Endodermal cell (in vitro differentiated cells): ENCODE measurements around the gene TSR2. TPM values are rescaled to one million over a fixed set of nuclear protein-coding genes. Genes with fewer than 3 reads are reported as not detected.

Source experiments
- DNase-seq: peaks from one replicate; pipeline ENCODE4 v3.0.0-alpha.2; 2017
- H3K27ac ChIP-seq: 2 replicates; pipeline ENCODE4 v1.5.1; 2013; ENCODE audit warnings: mild to moderate bottlenecking, low read depth, low read length, moderate library complexity
- H3K27me3 ChIP-seq: 2 replicates; pipeline ENCODE4 v1.6.1; 2013; ENCODE audit warnings: mild to moderate bottlenecking, low read length, moderate library complexity; ENCODE audit not compliant: insufficient read depth, control insufficient read depth, poor library complexity, severe bottlenecking
- H3K36me3 ChIP-seq: 2 replicates; pipeline ENCODE4 v1.7.0; 2013; ENCODE audit warnings: mild to moderate bottlenecking, low read length, moderate library complexity; ENCODE audit not compliant: control insufficient read depth, insufficient read depth
- H3K4me1 ChIP-seq: one replicate; pipeline ENCODE4 v1.7.0; 2013; ENCODE audit warnings: low read length; ENCODE audit not compliant: control insufficient read depth, insufficient read depth
- H3K4me3 ChIP-seq: 2 replicates; pipeline ENCODE4 v1.5.1; 2013; ENCODE audit warnings: mild to moderate bottlenecking, low read length, moderate library complexity
- H3K9ac ChIP-seq: 2 replicates; pipeline ENCODE4 v1.6.1; 2013; ENCODE audit warnings: mild to moderate bottlenecking, low read length, moderate library complexity; ENCODE audit not compliant: poor library complexity, severe bottlenecking; ENCODE audit errors: extremely low read depth
- H3K9me3 ChIP-seq: 2 replicates; pipeline ENCODE4 v1.6.1; 2013; ENCODE audit warnings: mild to moderate bottlenecking, low read length, moderate library complexity; ENCODE audit not compliant: control insufficient read depth
- H3K27ac Mint-ChIP-seq: 2 replicates; pipeline ENCODE4 v1.8.0; 2020; ENCODE audit warnings: mixed read lengths
- H3K27me3 Mint-ChIP-seq: 2 replicates; pipeline ENCODE4 v1.8.0; 2021; ENCODE audit warnings: mild to moderate bottlenecking, mixed read lengths; ENCODE audit not compliant: insufficient read depth
- H3K36me3 Mint-ChIP-seq: 2 replicates; pipeline ENCODE4 v1.8.0; 2020; ENCODE audit warnings: low read depth, mixed read lengths
- H3K4me1 Mint-ChIP-seq: 2 replicates; pipeline ENCODE4 v1.8.0; 2020; ENCODE audit warnings: mixed read lengths
- H3K4me3 Mint-ChIP-seq: 2 replicates; pipeline ENCODE4 v1.8.0; 2020; ENCODE audit warnings: mild to moderate bottlenecking, moderate library complexity, mixed read lengths
- H3K9me3 Mint-ChIP-seq: 2 replicates; pipeline ENCODE4 v1.8.0; 2020; ENCODE audit warnings: mild to moderate bottlenecking, mixed read lengths
- WGBS, 2 experiments: methylation state at CpG; one replicate each; pipeline versions ENCODE4 v1.1.5 to v1.1.7; 2013; ENCODE audit warnings: missing lambda C conversion rate in 2 of 2, mixed read lengths in 1 of 2; ENCODE audit not compliant: insufficient coverage in 1 of 2, insufficient read length in 1 of 2; 5-methylcytosine and 5-hydroxymethylcytosine counted together
- total RNA-seq, 2 donors: library from RNA; stranded (reverse); fragmentation: NEBNext Ultra II Directional in 1 of 2; extraction: Animal tissue kit (Norgen Biotek cat#: 25700) in 1 of 2; gene quantifications; 2 replicates in 1 of 2; 3 replicates in 1 of 2; pipeline ENCODE4 v1.2.1, GENCODE V29; 2021
- TF ChIP-seq, protein P1 (sequence below): fragments of 200-600 bp; sonication (generic); conservative IDR thresholded peaks from 2 replicates; pipeline ENCODE4 v1.5.0; 2021; ENCODE audit warnings: antibody characterized with exemption, mild to moderate bottlenecking

Gene TSR2
- total RNA-seq, 2 donors from 2014 or later: 41.3 to 54.0 TPM

DNA sequence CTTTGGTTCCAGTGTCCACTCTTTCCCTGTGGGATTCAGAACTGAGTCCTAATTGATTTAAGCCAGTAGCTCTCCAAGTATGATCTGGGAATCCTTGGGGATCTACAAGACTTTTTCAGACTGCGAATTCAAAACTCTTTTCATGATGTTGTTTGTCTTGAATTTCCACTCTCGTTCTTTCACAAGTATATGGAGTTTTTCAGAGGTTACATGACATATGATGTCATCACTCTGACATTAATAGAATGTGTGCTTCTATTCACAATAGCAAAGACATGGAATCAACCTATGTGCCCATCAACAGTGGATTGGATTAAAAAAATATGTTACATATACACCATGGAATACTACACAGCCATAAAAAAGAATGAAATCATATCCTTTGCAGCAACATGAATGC, 23.2 kb upstream of the TSR2 start:
- H3K27me3 Mint-ChIP-seq: no peaks in the 10 kb centered on the region
- no CpG with 5 or more reads among the region's 2 CpGs for whole genome bisulfite sequencing, 2 experiments
- H3K4me1 ChIP-seq: no peaks in the 10 kb centered on the region
- H3K36me3 ChIP-seq: no peaks in the 10 kb centered on the region
- TF ChIP-seq, protein P1, sequence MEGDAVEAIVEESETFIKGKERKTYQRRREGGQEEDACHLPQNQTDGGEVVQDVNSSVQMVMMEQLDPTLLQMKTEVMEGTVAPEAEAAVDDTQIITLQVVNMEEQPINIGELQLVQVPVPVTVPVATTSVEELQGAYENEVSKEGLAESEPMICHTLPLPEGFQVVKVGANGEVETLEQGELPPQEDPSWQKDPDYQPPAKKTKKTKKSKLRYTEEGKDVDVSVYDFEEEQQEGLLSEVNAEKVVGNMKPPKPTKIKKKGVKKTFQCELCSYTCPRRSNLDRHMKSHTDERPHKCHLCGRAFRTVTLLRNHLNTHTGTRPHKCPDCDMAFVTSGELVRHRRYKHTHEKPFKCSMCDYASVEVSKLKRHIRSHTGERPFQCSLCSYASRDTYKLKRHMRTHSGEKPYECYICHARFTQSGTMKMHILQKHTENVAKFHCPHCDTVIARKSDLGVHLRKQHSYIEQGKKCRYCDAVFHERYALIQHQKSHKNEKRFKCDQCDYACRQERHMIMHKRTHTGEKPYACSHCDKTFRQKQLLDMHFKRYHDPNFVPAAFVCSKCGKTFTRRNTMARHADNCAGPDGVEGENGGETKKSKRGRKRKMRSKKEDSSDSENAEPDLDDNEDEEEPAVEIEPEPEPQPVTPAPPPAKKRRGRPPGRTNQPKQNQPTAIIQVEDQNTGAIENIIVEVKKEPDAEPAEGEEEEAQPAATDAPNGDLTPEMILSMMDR: no peak
- DNase-seq: no peak
- H3K4me3 Mint-ChIP-seq: no peak overlapping the region
- H3K27me3 ChIP-seq: no peaks in the 10 kb centered on the region
- no peaks in the 10 kb centered on the region for H3K36me3 Mint-ChIP-seq
- no peaks in the 10 kb centered on the region for H3K9me3 ChIP-seq
- peaks cover 4% of the 10 kb centered on the region for H3K4me1 Mint-ChIP-seq
- H3K4me3 ChIP-seq: no peak overlapping the region
- H3K27ac ChIP-seq: no peak overlapping the region
- H3K27ac Mint-ChIP-seq: no peak overlapping the region
- peaks cover 68% of the 10 kb centered on the region for H3K9me3 Mint-ChIP-seq
- H3K9ac ChIP-seq: no peak overlapping the region

DNA sequence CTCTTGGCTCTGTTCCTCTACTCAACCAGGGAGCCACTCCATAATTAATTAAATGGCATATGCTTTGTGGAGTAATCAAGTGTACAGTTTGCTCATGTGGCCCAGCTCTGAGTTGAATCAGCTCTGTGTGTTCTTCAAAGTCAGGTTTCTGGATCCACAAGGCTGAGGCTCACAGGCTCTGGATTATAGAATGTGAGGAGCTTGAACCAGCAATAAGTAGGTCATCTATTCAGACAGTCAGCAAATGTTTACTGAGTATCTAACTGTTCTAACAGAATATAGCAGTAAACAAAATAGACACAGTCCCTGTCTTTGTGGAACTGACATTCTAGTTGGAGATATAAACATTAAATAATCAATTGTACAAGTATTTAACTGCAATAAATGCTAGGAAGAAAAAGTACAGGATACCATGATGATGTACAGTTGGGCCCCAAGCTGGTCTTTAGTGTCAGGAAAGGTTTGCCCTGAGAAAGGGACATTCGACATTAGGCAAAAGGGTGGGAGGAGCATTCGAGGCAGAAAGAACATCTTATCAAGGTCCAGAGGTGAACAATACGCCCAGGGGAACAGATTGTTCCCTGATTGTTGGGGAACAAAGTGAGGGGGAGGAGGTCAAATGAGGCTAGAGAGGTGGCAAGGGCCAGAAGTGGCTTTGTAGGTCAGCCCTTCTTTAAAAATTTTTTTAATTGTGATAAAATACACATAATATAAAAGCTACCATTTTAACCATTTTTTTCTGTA, 20.5 kb upstream of the TSR2 start:
- no peak for DNase-seq
- H3K27ac ChIP-seq: no peak overlapping the region
- H3K4me3 Mint-ChIP-seq: no peak overlapping the region
- H3K27me3 Mint-ChIP-seq: no peaks in the 10 kb centered on the region
- no peaks in the 10 kb centered on the region for H3K36me3 Mint-ChIP-seq
- no peaks in the 10 kb centered on the region for H3K27me3 ChIP-seq
- H3K27ac Mint-ChIP-seq: no peak overlapping the region
- no peak overlapping the region for H3K9ac ChIP-seq
- H3K9me3 Mint-ChIP-seq: peaks cover 62% of the 10 kb centered on the region
- no peak overlapping the region for H3K4me3 ChIP-seq
- no peaks in the 10 kb centered on the region for H3K9me3 ChIP-seq
- TF ChIP-seq, protein P1: no peak
- H3K4me1 Mint-ChIP-seq: peaks cover 4% of the 10 kb centered on the region
- H3K36me3 ChIP-seq: no peaks in the 10 kb centered on the region
- WGBS, 2 experiments: 74 to 100% methylated on average over 1 to 3 of the region's 3 CpGs
- H3K4me1 ChIP-seq: no peaks in the 10 kb centered on the region

DNA sequence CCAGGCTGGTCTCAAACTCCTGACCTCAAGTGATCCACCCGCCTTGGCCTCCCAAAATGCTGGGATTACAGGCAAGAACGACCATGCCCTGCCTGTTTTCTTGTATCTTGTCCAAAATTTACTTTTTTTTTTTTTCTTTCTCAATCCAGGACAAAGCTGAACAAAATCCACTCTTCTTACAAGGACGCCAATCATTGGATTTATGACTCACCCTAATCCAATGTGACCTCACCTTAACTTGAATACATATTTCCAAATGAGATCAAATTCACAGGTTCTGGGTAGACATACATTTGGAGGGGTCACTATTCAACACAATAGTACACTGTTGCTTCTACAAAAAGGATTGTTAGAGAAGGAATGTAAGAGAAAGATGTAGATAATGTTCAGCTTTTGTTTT, 18.0 kb upstream of the TSR2 start:
- no peak overlapping the region for H3K9ac ChIP-seq
- H3K27ac Mint-ChIP-seq: no peak overlapping the region
- DNase-seq: no peak

More for the DNA sequence above, 18.0 kb upstream of the TSR2 start:
- Histone ChIP-seq H3K4me3 (no peak overlapping the region), H3K9me3 (no peaks in the 10 kb centered on the region), H3K27me3 (no peaks in the 10 kb centered on the region), H3K4me1 (no peaks in the 10 kb centered on the region), H3K36me3 (no peaks in the 10 kb centered on the region), H3K27ac (no peak overlapping the region)
- TF ChIP-seq, protein P1: no peak
- H3K9me3 Mint-ChIP-seq: peaks cover 60% of the 10 kb centered on the region
- no peak overlapping the region for H3K4me3 Mint-ChIP-seq
- H3K4me1 Mint-ChIP-seq: peaks cover under 1% of the 10 kb centered on the region
- 91 to 100% methylated on average over 1 to 3 of the region's 3 CpGs for WGBS, 2 experiments
- H3K36me3 Mint-ChIP-seq: no peaks in the 10 kb centered on the region
- H3K27me3 Mint-ChIP-seq: no peaks in the 10 kb centered on the region
